Measurements from ENCODE around the gene FAM184A. TPM values are rescaled to one million over a fixed set of nuclear protein-coding genes. Genes with fewer than 3 reads are reported as not detected.

Gene FAM184A
- total RNA-seq, 4 donors from 2014 or later: 7.6 to 11.2 (median 9.0) TPM

DNA sequence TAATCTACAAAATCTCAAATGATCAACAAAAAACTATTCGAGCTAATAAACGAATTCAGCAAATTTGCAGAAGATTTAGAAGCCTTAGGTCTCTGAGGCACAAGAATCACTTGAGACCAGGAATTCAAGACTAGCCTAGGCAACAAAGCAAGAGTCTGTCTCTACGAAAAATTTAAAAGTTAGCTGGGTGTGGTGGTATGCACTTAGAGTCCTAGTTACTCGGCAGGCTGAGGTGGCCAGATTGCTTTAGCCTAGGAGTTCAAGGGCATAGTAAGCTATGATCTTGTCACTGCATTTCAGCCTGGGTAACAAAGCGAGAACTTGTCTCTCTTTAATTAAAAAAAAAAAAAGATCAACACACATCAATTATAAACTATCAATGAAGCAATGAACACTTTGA, 34.2 kb downstream of the FAM184A start:
- H3K27me3 ChIP-seq: no peaks in the 10 kb centered on the region
- no peak for DNase-seq (ENCODE audit: extremely low spot score)
- intact Hi-C loops (cut with DNase I): no loop called here
- TF ChIP-seq, protein P1, sequence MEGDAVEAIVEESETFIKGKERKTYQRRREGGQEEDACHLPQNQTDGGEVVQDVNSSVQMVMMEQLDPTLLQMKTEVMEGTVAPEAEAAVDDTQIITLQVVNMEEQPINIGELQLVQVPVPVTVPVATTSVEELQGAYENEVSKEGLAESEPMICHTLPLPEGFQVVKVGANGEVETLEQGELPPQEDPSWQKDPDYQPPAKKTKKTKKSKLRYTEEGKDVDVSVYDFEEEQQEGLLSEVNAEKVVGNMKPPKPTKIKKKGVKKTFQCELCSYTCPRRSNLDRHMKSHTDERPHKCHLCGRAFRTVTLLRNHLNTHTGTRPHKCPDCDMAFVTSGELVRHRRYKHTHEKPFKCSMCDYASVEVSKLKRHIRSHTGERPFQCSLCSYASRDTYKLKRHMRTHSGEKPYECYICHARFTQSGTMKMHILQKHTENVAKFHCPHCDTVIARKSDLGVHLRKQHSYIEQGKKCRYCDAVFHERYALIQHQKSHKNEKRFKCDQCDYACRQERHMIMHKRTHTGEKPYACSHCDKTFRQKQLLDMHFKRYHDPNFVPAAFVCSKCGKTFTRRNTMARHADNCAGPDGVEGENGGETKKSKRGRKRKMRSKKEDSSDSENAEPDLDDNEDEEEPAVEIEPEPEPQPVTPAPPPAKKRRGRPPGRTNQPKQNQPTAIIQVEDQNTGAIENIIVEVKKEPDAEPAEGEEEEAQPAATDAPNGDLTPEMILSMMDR (IDR thresholded peaks at IDR 0.05): no peak
- TF ChIP-seq POLR2AphosphoS5 (IDR thresholded peaks at IDR 0.05) (no peak), POLR2A (IDR thresholded peaks at IDR 0.05; ENCODE audit: low read depth) (no peak), EP300 (IDR thresholded peaks at IDR 0.05) (no peak)
- 93% methylated on average over 5 of the region's 5 CpGs for WGBS
- no peak overlapping the region for H3K27ac ChIP-seq (replicated peaks in 1 of 4)
- no peaks in the 10 kb centered on the region for H3K9me3 ChIP-seq
- no peaks in the 10 kb centered on the region for H3K36me3 ChIP-seq
- H3K4me1 ChIP-seq: peaks cover 0 to 5% (median 0%) of the 10 kb centered on the region in 4 donors
- H3K4me3 ChIP-seq: no peak overlapping the region

DNA sequence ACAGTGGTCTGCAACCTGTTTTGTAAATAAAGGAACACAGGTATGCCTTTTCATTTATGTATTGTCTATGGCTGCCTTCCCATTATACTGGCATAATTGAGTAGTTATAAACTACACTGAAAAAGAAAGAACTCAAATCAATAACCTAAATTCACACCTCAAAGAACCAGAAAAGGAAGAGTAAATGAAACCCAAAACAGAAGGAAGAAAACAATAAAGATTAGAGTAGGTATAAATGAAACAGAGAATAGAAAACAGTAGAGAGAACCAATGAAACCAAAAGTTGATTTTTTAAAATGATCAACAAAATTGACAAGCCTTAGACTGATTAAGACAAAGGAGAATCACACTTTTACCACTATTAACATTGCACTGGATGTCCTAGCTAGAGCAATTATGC, 34.7 kb downstream of the FAM184A start:
- no peak for TF ChIP-seq POLR2A (IDR thresholded peaks at IDR 0.05; ENCODE audit: low read depth)
- no peak for TF ChIP-seq POLR2AphosphoS5 (IDR thresholded peaks at IDR 0.05)
- TF ChIP-seq, protein P1 (IDR thresholded peaks at IDR 0.05): no peak
- no peak for TF ChIP-seq EP300 (IDR thresholded peaks at IDR 0.05)
- Histone ChIP-seq H3K4me3 (no peak overlapping the region), H3K9me3 (no peaks in the 10 kb centered on the region), H3K27ac (replicated peaks in 1 of 4) (no peak overlapping the region), H3K4me1 (peaks cover 0 to 5% (median 0%) of the 10 kb centered on the region in 4 donors), H3K27me3 (no peaks in the 10 kb centered on the region), H3K36me3 (no peaks in the 10 kb centered on the region)
- DNase-seq (ENCODE audit: extremely low spot score): no peak
- intact Hi-C loops (cut with DNase I): no loop called here

DNA sequence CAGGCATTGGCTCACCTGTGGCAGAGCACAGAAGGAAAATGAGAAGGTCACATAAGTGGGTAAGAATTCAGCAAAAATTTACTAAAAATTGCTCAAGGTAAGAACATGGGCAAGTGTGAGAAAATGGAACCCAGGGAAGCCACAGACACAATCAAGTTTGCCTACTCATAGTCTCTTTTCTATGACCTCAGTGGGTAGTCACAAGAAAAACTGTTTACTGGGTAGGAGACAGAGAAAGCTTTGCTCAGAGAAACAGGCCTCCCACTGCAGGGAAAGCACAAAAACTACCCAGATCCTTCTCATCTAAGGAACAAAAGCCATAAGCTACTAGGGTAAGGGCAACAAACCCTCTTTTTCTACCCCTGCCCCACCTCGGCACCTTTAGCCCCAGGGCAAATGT, 35.2 kb downstream of the FAM184A start:
- intact Hi-C loops (cut with DNase I): no loop called here
- no peaks in the 10 kb centered on the region for H3K36me3 ChIP-seq
- TF ChIP-seq, protein P1 (IDR thresholded peaks at IDR 0.05): no peak
- TF ChIP-seq EP300 (IDR thresholded peaks at IDR 0.05) (no peak), POLR2A (IDR thresholded peaks at IDR 0.05; ENCODE audit: low read depth) (no peak), POLR2AphosphoS5 (IDR thresholded peaks at IDR 0.05) (no peak)
- no peak overlapping the region for H3K27ac ChIP-seq (replicated peaks in 1 of 4)
- no peaks in the 10 kb centered on the region for H3K27me3 ChIP-seq
- no peak overlapping the region for H3K4me3 ChIP-seq
- H3K4me1 ChIP-seq: peaks cover 0 to 5% (median 0%) of the 10 kb centered on the region in 4 donors
- WGBS: 91% methylated on average over 1 of the region's 1 CpG
- DNase-seq (ENCODE audit: extremely low spot score): no peak
- no peaks in the 10 kb centered on the region for H3K9me3 ChIP-seq

DNA sequence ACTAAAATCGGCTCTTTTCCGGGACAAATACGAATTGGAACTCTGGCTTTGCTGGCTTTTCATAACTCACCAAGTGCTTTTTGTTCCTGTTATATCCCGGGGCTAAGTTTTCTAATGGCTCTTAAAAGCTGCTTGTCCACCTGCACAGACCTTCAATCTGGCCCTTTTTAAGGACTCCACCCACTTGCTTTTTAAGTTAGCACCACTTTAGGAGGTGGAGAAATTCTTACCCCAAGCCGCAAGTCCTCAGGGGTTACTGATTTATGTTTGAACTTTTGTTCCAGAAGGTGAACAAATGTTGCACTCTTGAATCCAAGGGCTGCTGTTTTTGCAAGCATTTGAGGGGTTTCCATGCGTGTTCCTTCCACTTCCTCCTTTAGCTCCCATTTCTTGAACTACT, 37.8 kb downstream of the FAM184A start:
- no peaks in the 10 kb centered on the region for H3K27me3 ChIP-seq
- 83% methylated on average over 6 of the region's 6 CpGs for WGBS
- H3K27ac ChIP-seq (replicated peaks in 1 of 4): no peak overlapping the region
- intact Hi-C loops (cut with DNase I): no loop called here
- no peak for DNase-seq (ENCODE audit: extremely low spot score)
- TF ChIP-seq, protein P1 (IDR thresholded peaks at IDR 0.05): no peak
- TF ChIP-seq EP300 (IDR thresholded peaks at IDR 0.05) (no peak), POLR2A (IDR thresholded peaks at IDR 0.05; ENCODE audit: low read depth) (no peak), POLR2AphosphoS5 (IDR thresholded peaks at IDR 0.05) (no peak)
- no peaks in the 10 kb centered on the region for H3K36me3 ChIP-seq
- H3K4me1 ChIP-seq: peaks cover 0 to 12% (median 9%) of the 10 kb centered on the region in 4 donors
- no peak overlapping the region for H3K4me3 ChIP-seq
- H3K9me3 ChIP-seq: no peaks in the 10 kb centered on the region

DNA sequence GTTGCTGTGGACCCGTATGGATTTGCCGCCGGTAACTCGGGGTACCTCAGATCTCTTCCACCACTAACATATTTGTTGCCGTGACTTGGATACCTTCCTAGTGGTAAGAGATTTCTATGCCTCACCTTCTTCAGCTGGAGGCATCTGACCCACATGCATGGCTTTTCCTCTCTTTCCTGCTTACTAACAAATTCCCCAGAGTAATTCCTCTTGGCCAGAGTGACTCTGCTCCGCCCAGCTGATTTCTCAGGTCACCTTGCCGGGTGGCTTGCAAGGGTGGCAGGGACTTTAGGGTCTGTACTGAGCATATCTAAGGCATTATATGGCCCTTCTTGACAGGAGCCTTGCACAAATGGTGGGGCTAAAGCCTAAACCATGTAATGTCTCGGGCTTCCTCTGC, 38.2 kb downstream of the FAM184A start:
- Histone ChIP-seq H3K4me1 (peaks cover 3 to 16% (median 13%) of the 10 kb centered on the region in 4 donors), H3K4me3 (no peak overlapping the region), H3K36me3 (no peaks in the 10 kb centered on the region), H3K9me3 (no peaks in the 10 kb centered on the region), H3K27ac (replicated peaks in 1 of 4) (no peak overlapping the region), H3K27me3 (no peaks in the 10 kb centered on the region)
- WGBS: 94% methylated on average over 8 of the region's 8 CpGs
- no peak for DNase-seq (ENCODE audit: extremely low spot score)
- intact Hi-C loops (cut with DNase I): no loop called here
- no peak for TF ChIP-seq EP300 (IDR thresholded peaks at IDR 0.05)
- TF ChIP-seq POLR2A (IDR thresholded peaks at IDR 0.05; ENCODE audit: low read depth): no peak
- no peak for TF ChIP-seq POLR2AphosphoS5 (IDR thresholded peaks at IDR 0.05)
- TF ChIP-seq, protein P1 (IDR thresholded peaks at IDR 0.05): no peak

Measured in esophagus muscularis mucosa (tissue), 4 donors.